Measurements from ENCODE around the gene TLL1. TPM values are rescaled to one million over a fixed set of nuclear protein-coding genes. Genes with fewer than 3 reads are reported as not detected.

TLL1 gene
- total RNA-seq, 1 experiment from 2014 or later = 0.63 TPM

GRCh38 chr4:166042510-166043055 lies 169.5 kb downstream of the TLL1 start (continued):
- TF ChIP-seq IRF1 (CRISPR knock-in tag; IDR thresholded peaks at IDR 0.05) (no peak), NFYB (CRISPR knock-in tag; conservative IDR thresholded peaks at IDR 0.05; ENCODE audit: low read depth) (no peak), FOXP1 (CRISPR knock-in tag; IDR thresholded peaks at IDR 0.05; ENCODE audit: borderline replicate concordance) (no peak), STAT6 (CRISPR knock-in tag; conservative IDR thresholded peaks at IDR 0.05; ENCODE audit: low read depth) (no peak), ZNF281 (CRISPR knock-in tag; IDR thresholded peaks at IDR 0.05) (no peak), ERG (CRISPR knock-in tag; IDR thresholded peaks at IDR 0.05) (no peak), CREM (CRISPR knock-in tag; IDR thresholded peaks at IDR 0.05) (no peak), SMAD3 (CRISPR knock-in tag; IDR thresholded peaks at IDR 0.05; ENCODE audit: borderline replicate concordance) (no peak), GABPB1 (CRISPR knock-in tag; IDR thresholded peaks at IDR 0.05) (no peak)

- Mint-ChIP-seq H3K9me3 (no peaks in the 10 kb centered on the region), H3K36me3 (no peaks in the 10 kb centered on the region), H3K27me3 (ENCODE audit: low read depth) (no peaks in the 10 kb centered on the region), H3K4me1 (no peaks in the 10 kb centered on the region), H3K4me3 (no peak overlapping the region), H3K27ac (no peak overlapping the region)
- TF ChIP-seq ZNF232 (CRISPR knock-in tag; IDR thresholded peaks at IDR 0.05) = no peak
- TF ChIP-seq NR3C1 (CRISPR knock-in tag; conservative IDR thresholded peaks at IDR 0.05; ENCODE audit: low read depth) = no peak
- no peak for TF ChIP-seq ZNF121 (CRISPR knock-in tag; IDR thresholded peaks at IDR 0.05)
- no peak for TF ChIP-seq EMX1 (CRISPR knock-in tag; IDR thresholded peaks at IDR 0.05)
- TF ChIP-seq E2F5 (CRISPR knock-in tag; IDR thresholded peaks at IDR 0.05) = no peak
- no peak for TF ChIP-seq SP1 (CRISPR knock-in tag; conservative IDR thresholded peaks at IDR 0.05)
- DNase-seq (ENCODE audit: low spot score) (no peak), ATAC-seq (no peak)
- POLR2A ChIA-PET = no interaction called here
- CTCF ChIA-PET = no interaction called here
These were observed 170.8 kb downstream of the TLL1 start for GRCh38 chr4:166043801-166044200.

- Mint-ChIP-seq H3K4me1 (no peaks in the 10 kb centered on the region), H3K4me3 (no peak overlapping the region), H3K27ac (no peak overlapping the region), H3K9me3 (no peaks in the 10 kb centered on the region), H3K36me3 (no peaks in the 10 kb centered on the region), H3K27me3 (ENCODE audit: low read depth) (no peaks in the 10 kb centered on the region)
- no peak for TF ChIP-seq ZNF423 (CRISPR knock-in tag; IDR thresholded peaks at IDR 0.05)
- ATAC-seq = no peak
- DNase-seq (ENCODE audit: low spot score) = no peak
- CTCF ChIA-PET = no interaction called here
- POLR2A ChIA-PET = no interaction called here
These were observed 171.8 kb downstream of the TLL1 start for GRCh38 chr4:166044871-166045270.

All from WTC11 (cell line).